RWPE1 (cell line): ENCODE measurements around the gene CBARP.

Experiments used
- CTCF ChIA-PET: fragments of 350-600 bp; sonication (Branson Sonifier 250); formaldehyde crosslinking; extraction: SDS; loops from one replicate; lab custom pipeline; 2021; lab: Yijun Ruan, JAX
- POLR2A ChIA-PET: fragments of 400-600 bp; formaldehyde crosslinking; extraction: SDS; loops from one replicate; lab custom pipeline; 2020; ENCODE audit warnings: antibody characterized with exemption; ENCODE audit not compliant: low non-redundant PET; lab: Yijun Ruan, JAX
- DNase-seq: peaks from one replicate; pipeline ENCODE4 v3.0.0; 2012; ENCODE audit warnings: low spot score
- H3K27ac ChIP-seq: fragments of 450-650 bp; 2 replicates; pipeline ENCODE4 v1.5.1; 2017
- CTCF ChIP-seq: fragments of 450-650 bp; conservative IDR thresholded peaks from 2 replicates; pipeline ENCODE4 v1.5.1; 2017; ENCODE audit warnings: low read depth, mild to moderate bottlenecking

Gene CBARP

GRCh38 chr19:1183543-1184172, 54.1 kb downstream of the CBARP start:
- DNase-seq: peak; percentile 91
- TF ChIP-seq CTCF: no peak
- POLR2A ChIA-PET: no interaction called here
- H3K27ac ChIP-seq: peak overlapping the region; percentile 100
- CTCF ChIA-PET: no interaction called here

- CTCF ChIA-PET: no interaction called here
- peak overlapping the region; percentile 100 for H3K27ac ChIP-seq
- no peak for DNase-seq
- POLR2A ChIA-PET: no interaction called here
- no peak for TF ChIP-seq CTCF
These were observed 55.1 kb downstream of the CBARP start for GRCh38 chr19:1182727-1183126.

GRCh38 chr19:1182068-1182467, 55.7 kb downstream of the CBARP start:
- ChIA-PET POLR2A (interaction anchor here (0.6 kb wide), 1 partner anchor 10 kb away, joined by 4 read pairs; no protein-coding TSS in a partner anchor), CTCF (interaction anchor here (1.3 kb wide), 1 partner anchor 62 kb away, joined by 5 read pairs; no protein-coding TSS in a partner anchor)
- peak overlapping the region; percentile 100 for H3K27ac ChIP-seq
- TF ChIP-seq CTCF: no peak
- DNase-seq: no peak

- POLR2A ChIA-PET: interaction anchor here (0.6 to 1.2 kb wide), 3 partner anchors 9 to 77 kb away, joined by 3 to 6 read pairs (median 4); no protein-coding TSS in a partner anchor
- TF ChIP-seq CTCF: no peak
- CTCF ChIA-PET: interaction anchor here (0.6 to 1.3 kb wide), 2 partner anchors 63 to 169 kb away, joined by 3 to 5 read pairs; no protein-coding TSS in a partner anchor
- H3K27ac ChIP-seq: peak overlapping the region; percentile 100
- no peak for DNase-seq
These were observed 56.2 kb downstream of the CBARP start for GRCh38 chr19:1181606-1182005.
